CMK (cell line): ENCODE data around the gene FIG4.
"Not testable (repeated sequence)": the region's sequence is repeated elsewhere in the genome, so short reads cannot be mapped to it uniquely, and the experiment has no call there.

Experiments
- DNase-seq: peaks from one replicate; pipeline ENCODE4 v3.0.0-alpha.2; 2010; ENCODE audit warnings: low read depth

The FIG4 gene

GRCh38 chr6:109799129-109799528 lies 108.0 kb downstream of the FIG4 start:
- no peak for DNase-seq

DNA sequence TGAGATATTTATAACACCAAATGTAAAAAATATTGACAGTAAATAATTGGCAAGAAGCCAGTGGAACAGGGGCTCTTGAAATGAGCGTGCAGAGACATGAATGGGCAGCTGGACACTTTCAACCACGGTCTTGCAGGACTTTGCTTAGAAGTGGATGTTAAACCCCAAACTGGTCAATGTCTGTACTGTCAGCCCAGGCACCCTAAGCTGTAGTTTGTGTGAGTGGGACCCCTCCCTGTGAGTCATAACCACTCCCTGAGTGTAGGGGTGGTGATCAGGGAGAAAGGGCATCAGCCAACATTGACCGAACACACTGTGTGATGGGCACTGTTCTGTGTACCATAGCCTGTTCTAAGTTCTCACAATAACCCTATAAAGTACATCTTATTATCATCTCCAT lies 108.6 kb downstream of the FIG4 start:
- DNase-seq: no peak

DNA sequence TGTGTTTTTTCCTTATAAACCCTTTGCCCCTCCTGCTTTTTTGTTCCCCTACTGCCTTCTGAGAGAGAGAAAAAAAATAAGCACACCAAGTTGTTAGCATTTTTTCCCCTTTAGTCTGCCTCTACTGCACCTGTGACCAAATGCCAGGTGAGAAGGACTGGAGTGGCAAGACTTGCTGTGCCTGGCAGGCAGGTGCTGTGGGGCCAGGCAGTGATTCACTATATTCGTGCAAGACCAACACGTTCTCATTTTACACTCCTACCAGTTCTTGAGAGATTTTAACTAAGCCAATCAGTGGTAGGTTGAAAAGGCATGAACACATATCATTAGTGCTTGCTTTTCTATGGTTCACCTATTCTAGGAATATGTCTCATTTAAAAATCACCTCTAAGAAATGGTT lies 109.7 kb downstream of the FIG4 start:
- no peak for DNase-seq

GRCh38 chr6:109801794-109802193 lies 110.7 kb downstream of the FIG4 start:
- DNase-seq: no peak

GRCh38 chr6:109804020-109804419 lies 112.9 kb downstream of the FIG4 start:
- DNase-seq: no peak

DNA sequence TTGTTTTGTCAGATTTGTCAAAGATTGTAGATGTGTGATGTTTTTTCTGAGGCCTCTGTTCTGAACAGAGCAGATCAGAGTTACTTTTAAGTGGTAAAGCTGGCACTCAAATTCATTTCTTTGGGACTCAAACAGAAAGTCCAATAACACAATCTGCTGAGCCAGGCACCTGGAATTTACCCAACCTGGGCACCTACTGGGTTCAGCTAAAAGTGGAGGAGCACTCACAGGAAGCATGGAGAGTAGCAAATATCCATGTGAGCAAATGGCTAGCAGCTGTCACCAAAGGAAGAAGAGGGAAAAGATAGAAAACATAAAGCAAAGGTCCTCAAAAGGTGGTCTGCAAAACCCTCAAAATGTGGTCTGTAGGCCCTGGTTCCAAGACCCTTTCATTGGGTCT lies 116.8 kb downstream of the FIG4 start:
- no peak for DNase-seq

GRCh38 chr6:109808837-109809236 lies 117.7 kb downstream of the FIG4 start:
- no peak for DNase-seq

DNA sequence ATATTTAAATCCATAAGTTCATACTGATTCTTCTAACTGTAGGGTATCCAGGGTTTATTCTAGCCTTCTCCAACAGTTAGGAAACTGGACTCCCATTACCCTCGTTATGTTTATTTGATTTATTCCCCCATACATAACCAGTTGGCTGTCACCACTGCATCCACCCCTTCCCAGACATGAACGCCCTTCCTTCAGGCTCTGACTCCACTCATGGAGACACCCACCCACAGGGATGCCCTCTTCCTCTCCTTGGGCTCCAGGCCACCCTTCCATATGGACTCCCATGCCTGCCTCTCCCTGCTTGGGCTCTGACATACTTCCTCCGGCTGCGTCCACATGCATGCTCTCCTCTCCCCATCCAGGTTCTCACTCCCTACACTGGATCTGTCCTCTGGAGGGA lies 124.0 kb downstream of the FIG4 start:
- DNase-seq: no peak

GRCh38 chr6:109816452-109817374 lies 125.6 kb downstream of the FIG4 start:
- no peak for DNase-seq

DNA sequence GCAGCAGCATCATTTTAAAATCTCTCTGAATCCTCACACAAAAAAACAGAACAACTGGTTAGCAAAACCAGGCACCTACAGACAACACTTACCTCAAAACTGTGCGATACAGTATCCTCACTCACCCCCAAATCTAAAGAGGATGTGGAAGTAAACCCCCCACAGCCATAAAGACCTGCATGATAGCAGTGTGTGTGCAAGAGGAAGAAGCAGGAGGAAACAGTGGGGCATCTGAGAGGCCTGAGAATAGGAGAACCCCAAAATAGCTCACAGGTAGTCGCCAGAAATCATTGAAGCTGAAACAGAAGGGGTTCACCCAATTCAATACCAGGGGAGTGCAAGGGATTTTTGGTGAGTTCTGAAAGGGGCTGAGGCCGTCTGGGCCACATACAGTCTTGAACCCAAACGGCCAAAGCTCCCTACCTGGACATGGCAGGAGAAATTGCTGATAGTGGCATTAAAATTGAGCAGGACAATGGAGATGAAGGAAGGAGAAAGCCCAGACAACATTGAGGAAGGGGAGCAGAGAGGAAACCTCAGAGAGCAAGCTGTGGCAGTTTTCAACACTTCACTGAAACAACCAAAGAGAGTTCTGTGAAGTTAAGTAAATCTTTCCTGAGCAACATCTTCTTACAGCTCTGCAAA lies 129.7 kb downstream of the FIG4 start:
- DNase-seq: no peak

DNA sequence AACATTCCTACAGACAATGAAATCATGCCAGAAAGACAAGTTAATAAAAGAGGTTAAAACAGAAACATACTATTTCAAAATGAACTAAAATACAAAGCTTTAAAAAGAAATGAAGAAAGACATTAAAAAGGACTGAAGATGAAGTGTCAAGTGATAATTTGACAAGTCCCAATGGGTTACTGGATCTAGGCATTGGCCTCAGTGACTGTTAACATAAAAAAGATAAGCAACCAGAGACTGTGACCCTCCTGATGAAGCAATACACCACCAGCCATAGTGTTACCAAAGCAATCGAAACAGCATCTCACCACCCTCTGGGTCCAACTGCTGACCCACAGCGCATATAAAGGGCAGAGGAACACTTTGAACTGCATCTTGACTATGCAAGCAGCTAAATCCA lies 130.3 kb downstream of the FIG4 start:
- no peak for DNase-seq

GRCh38 chr6:109824105-109824504 lies 133.0 kb downstream of the FIG4 start:
- no peak for DNase-seq

GRCh38 chr6:109826551-109826950 lies 135.5 kb downstream of the FIG4 start:
- no peak for DNase-seq

DNA sequence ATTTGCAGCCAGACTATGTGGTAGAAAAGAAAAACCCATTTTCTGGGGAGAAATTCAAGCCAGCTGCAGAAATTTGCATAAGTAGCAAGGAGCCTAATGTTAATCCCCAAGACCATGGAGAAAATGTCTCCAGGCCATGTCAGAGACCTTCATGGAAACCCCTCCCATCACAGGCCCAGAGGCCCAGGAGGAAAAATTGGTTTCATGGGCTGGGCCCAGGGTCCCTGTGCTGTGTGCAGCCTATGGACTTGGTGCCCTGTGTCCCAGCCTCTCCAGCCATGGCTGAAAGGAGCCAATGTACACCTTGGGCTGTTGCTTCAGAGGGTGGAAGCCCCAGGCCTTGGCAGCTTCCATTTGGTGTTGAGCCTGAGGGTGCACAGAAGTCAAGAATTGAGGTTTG lies 140.3 kb downstream of the FIG4 start:
- DNase-seq: not testable (repeated sequence)

DNA sequence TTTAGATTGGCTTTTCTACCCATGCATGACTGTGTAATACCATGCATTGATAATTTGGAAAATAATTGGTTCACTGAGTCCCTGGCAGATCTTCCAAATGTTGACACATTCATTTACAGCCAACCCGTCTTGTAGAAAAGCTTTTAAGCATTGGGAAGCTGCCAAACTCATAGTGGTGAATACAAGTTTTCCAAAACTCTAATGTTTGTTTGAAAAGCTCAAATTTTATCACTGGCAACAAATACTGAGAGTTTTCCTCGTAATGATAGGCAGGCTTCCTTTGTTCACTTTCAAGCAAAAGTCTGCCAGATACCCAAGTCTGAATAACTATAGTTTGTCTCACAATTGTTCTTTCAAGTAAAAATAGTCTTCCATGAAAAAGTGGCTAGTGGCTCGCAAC lies 143.0 kb downstream of the FIG4 start:
- DNase-seq: no peak

- DNase-seq: no peak
Measured at GRCh38 chr6:109834595-109835437, 143.7 kb downstream of the FIG4 start.

GRCh38 chr6:109840034-109840433 lies 148.9 kb downstream of the FIG4 start:
- no peak for DNase-seq

DNA sequence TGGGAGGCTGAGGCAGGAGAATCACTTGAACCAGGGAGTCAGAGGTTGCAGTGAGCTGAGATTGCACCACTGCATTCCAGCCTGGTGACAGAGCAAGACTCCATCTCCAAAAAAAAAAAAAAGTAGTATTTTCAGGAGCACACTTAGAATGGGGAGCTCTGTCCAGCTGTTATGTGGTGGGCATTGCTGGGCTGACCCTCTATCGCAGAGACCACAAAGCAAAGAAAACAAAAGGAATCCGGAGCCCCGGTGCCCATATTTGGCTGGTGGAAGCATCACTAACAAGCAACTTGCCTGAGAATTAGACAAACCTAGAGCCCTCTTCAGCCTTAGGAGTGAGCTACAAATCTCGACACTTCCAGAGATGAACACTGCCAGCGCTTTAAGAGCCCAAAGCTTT lies 149.7 kb downstream of the FIG4 start:
- DNase-seq: no peak

DNA sequence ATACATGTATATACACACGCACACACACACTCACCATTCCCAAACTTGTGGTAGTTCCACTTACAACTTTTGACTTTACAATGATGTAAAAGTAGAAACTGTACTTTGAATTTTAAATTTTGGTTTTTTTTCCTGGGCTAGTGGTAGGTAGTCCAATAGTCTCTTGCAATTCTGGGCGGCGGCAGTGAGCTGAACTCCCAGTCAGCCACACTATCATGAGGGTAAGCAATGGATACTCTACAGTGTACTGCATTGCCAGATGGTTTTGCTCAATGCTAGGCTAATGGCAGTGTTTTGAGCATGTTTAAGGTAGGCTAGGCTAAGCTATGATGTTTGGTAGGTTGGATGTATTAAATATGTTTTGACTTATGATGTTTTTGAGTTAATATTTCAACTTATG lies 150.8 kb downstream of the FIG4 start:
- DNase-seq: no peak

GRCh38 chr6:109852713-109853112 lies 161.6 kb downstream of the FIG4 start:
- no peak for DNase-seq

- DNase-seq: no peak
Measured at GRCh38 chr6:109853426-109853825, 162.3 kb downstream of the FIG4 start.

DNA sequence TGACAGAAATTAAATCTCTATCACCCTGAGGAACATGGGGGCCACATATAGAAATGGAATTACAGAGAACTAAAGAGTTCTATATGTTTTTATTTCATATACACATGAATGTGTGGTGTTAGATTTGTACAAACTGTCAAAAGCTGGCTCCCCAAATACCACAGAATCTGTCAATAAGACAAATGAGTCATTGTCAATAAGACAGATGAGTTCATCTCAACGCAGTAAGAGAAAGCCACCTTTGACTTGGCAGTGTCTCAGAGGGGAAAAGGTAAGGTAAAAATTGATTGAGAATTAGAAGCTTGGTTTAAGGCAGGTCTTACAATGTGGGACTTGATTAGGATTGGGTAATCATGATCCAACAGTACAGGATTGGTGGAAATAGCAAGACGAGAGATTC lies 162.9 kb downstream of the FIG4 start:
- DNase-seq: no peak
